HCT116 (cell line): ENCODE measurements around the gene DMBX1. TPM values are rescaled to one million over a fixed set of nuclear protein-coding genes. Genes with fewer than 3 reads are reported as not detected.

Experiments used
- ATAC-seq: fragments of 200-7000 bp; cut with Tn5 transposase; 2 replicates; pipeline ENCODE4 v1.9.1; 2020; ENCODE audit warnings: mild to moderate bottlenecking, moderate library complexity
- BruUV-seq: library from RNA; stranded (reverse); fragments of 400-500 nt; replicated peaks from 2 replicates; lab custom pipeline; 2021; lab: Mats Ljungman, UMichigan
- CTCF ChIA-PET: fragments of 300-600 bp; sonication (Branson Sonifier 250); formaldehyde crosslinking; loops from one replicate; lab custom pipeline; 2021; ENCODE audit warnings: antibody characterized with exemption; lab: Charles Lee
- POLR2A ChIA-PET: fragments of 300-600, 350-600 bp; sonication (Branson Sonifier 250); formaldehyde crosslinking; loops from one replicate; lab custom pipeline; 2021; ENCODE audit warnings: antibody characterized with exemption; lab: Charles Lee
- RAD21 ChIA-PET, 2 experiments: fragments of 300-600 bp; sonication (Branson Sonifier 250); formaldehyde crosslinking; loops; one replicate each; lab custom pipeline; 2023; ENCODE audit warnings: low total read pairs in 2 of 2; ENCODE audit not compliant: uncharacterized antibody in 2 of 2, unreplicated experiment in 2 of 2, low non-redundant PET in 1 of 2; lab: Charles Lee
- DNase-seq: peaks from one replicate; pipeline ENCODE4 v3.0.0-alpha.2; 2010; ENCODE audit warnings: low read depth, low spot score
- H2AFZ ChIP-seq: fragments of 200-600 bp; shearing (Covaris generic), sonication (generic); 2 replicates; pipeline ENCODE4 v1.6.1; 2017; ENCODE audit warnings: low read depth, mixed run types, mixed read lengths, antibody characterized with exemption, low read length; ENCODE audit not compliant: poor library complexity, severe bottlenecking
- H3K27ac ChIP-seq: 2 replicates; pipeline ENCODE4 v1.5.1; 2012; ENCODE audit warnings: low read depth, low read length
- H3K27me3 ChIP-seq: fragments of 200-600 bp; sonication (generic); 2 replicates; pipeline ENCODE4 v1.6.1; 2016; ENCODE audit warnings: mixed run types, low read length, mixed read lengths; ENCODE audit not compliant: insufficient read depth
- H3K36me3 ChIP-seq, 2 experiments: fragments of 200-500 bp in 1 of 2; fragments of 200-600 bp in 1 of 2; sonication (Bioruptor generic) in 1 of 2; sonication (generic) in 1 of 2; 2 replicates each; pipeline versions ENCODE4 v1.5.1 to v1.6.1; 2014 to 2016; ENCODE audit warnings: low read length in 2 of 2, inconsistent platforms in 1 of 2, mixed read lengths in 1 of 2, mixed run types in 1 of 2; ENCODE audit not compliant: insufficient read depth in 2 of 2, control insufficient read depth in 1 of 2
- H3K4me1 ChIP-seq, 2 experiments: fragments of 200-600 bp in 1 of 2; sonication (generic) in 1 of 2; 2 replicates each; pipeline versions ENCODE4 v1.5.1 to v1.6.1; 2012 to 2017; ENCODE audit warnings: low read length in 2 of 2, inconsistent platforms in 1 of 2, mild to moderate bottlenecking in 1 of 2, mixed read lengths in 1 of 2, mixed run types in 1 of 2, moderate library complexity in 1 of 2; ENCODE audit not compliant: insufficient read depth in 2 of 2, control insufficient read depth in 1 of 2
- H3K4me2 ChIP-seq: fragments of 200-600 bp; sonication (generic); 2 replicates; pipeline ENCODE4 v1.6.1; 2017; ENCODE audit warnings: mixed run types, low read length, mixed read lengths
- H3K4me3 ChIP-seq, 2 experiments: fragments of 200-600 bp in 1 of 2; sonication (generic) in 1 of 2; replicated peaks in 1 of 2; 2 replicates each; pipeline ENCODE4 v1.5.1; 2011 to 2016; ENCODE audit warnings: low read length in 2 of 2, control low read depth in 1 of 2, low read depth in 1 of 2, mild to moderate bottlenecking in 1 of 2, mixed read lengths in 1 of 2, mixed run types in 1 of 2
- H3K79me2 ChIP-seq: fragments of 200-600 bp; sonication (generic); 2 replicates; pipeline ENCODE4 v1.6.1; 2017; ENCODE audit warnings: mild to moderate bottlenecking, mixed run types, low read length, moderate library complexity, mixed read lengths; ENCODE audit not compliant: insufficient read depth
- H3K9ac ChIP-seq: fragments of 200-600 bp; sonication (generic); 2 replicates; pipeline ENCODE4 v1.6.1; 2016; ENCODE audit warnings: low read length, mixed read lengths
- H3K9me2 ChIP-seq: fragments of 200-600 bp; sonication (generic), shearing (Covaris generic); 2 replicates; pipeline ENCODE4 v1.6.1; 2017; ENCODE audit warnings: mixed run types, mild to moderate bottlenecking, moderate library complexity; ENCODE audit not compliant: insufficient read depth
- H3K9me3 ChIP-seq, 2 experiments: fragments of 200-500 bp in 1 of 2; fragments of 200-600 bp in 1 of 2; sonication (Bioruptor generic) in 1 of 2; sonication (generic) in 1 of 2; 2 replicates each; pipeline ENCODE4 v1.6.1; 2014 to 2017; ENCODE audit warnings: low read length in 2 of 2, mixed read lengths in 2 of 2, inconsistent platforms in 1 of 2, low read depth in 1 of 2, mild to moderate bottlenecking in 1 of 2, mixed run types in 1 of 2, moderate library complexity in 1 of 2; ENCODE audit not compliant: control insufficient read depth in 1 of 2, insufficient read depth in 1 of 2
- H4K20me1 ChIP-seq: fragments of 200-600 bp; sonication (generic), shearing (Covaris generic); 2 replicates; pipeline ENCODE4 v1.6.1; 2017; ENCODE audit warnings: mixed run types, mild to moderate bottlenecking, moderate library complexity; ENCODE audit not compliant: insufficient read depth
- EGR1 ChIP-seq: IDR thresholded peaks from 2 replicates; pipeline ENCODE4 v1.6.1; 2012; ENCODE audit warnings: low read depth
- FOSL1 ChIP-seq: IDR thresholded peaks from 2 replicates; pipeline ENCODE4 v1.6.1; 2012; ENCODE audit warnings: low read depth
- JUND ChIP-seq: IDR thresholded peaks from 2 replicates; pipeline ENCODE4 v1.6.1; 2012
- SP1 ChIP-seq: IDR thresholded peaks from 2 replicates; pipeline ENCODE4 v1.6.1; 2012; ENCODE audit warnings: low read depth
- YY1 ChIP-seq: IDR thresholded peaks from 2 replicates; pipeline ENCODE4 v1.6.1; 2011; ENCODE audit warnings: low read length, low read depth, moderate library complexity, mild to moderate bottlenecking; ENCODE audit not compliant: insufficient replicate concordance; ENCODE audit errors: extremely low read depth
- intact Hi-C: fragments of 100-400 bp; cut with micrococcal nuclease; formaldehyde crosslinking; loops from 2 replicates; pipeline ENCODE4 v1.10.0; 2022
- total RNA-seq: library from RNA; stranded (reverse); gene quantifications from one replicate; pipeline ENCODE4 v1.2.1, GENCODE V29; 2021; ENCODE audit not compliant: unreplicated experiment
- TF ChIP-seq, protein P1 (sequence below), 3 experiments: fragments of 200-600 bp in 1 of 3; sonication (generic) in 1 of 3; IDR thresholded peaks in 2 of 3; conservative IDR thresholded peaks in 1 of 3; 2 replicates each; pipeline ENCODE4 v1.5.1; 2012 to 2017; ENCODE audit warnings: low read depth in 2 of 3, low read length in 2 of 3, antibody characterized with exemption in 1 of 3, borderline replicate concordance in 1 of 3, control low read depth in 1 of 3, mild to moderate bottlenecking in 1 of 3, mixed read lengths in 1 of 3, mixed run types in 1 of 3, moderate library complexity in 1 of 3; ENCODE audit not compliant: insufficient read depth in 1 of 3

Gene DMBX1
- total RNA-seq, 1 experiment from 2014 or later: 4.3 TPM

DNA sequence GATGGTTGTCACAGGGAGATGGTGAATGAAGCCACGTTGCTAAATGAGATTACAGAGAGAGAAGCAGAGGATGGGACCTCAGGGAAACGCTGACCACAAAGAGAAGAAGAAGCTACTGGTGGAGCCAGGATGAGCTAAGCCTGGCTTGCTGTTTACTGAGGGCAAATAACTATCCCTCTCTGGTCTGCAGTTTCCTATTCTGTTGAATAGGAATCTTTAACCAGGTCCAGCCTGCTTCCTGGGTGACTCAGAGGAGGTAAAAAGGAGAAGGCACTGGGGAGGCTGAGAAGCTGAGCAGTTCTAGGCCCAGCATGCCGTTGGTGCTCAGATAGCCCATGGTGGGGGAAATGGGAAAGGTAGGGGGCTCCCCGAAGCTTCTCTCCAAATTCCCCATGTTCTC lies 29.6 kb downstream of the DMBX1 start:
- ChIA-PET POLR2A (no interaction called here), CTCF (interaction anchor here (0.9 to 2.6 kb wide), 2 partner anchors 9 to 77 kb away, joined by 3 to 7 read pairs; no protein-coding TSS in a partner anchor), RAD21 (no interaction called here)
- ATAC-seq (no peak), DNase-seq (no peak)
- intact Hi-C loops: no loop called here
- BruUV-seq: no TSS peak
- Histone ChIP-seq H3K79me2 (no peaks in the 10 kb centered on the region), H3K9me2 (no peaks in the 10 kb centered on the region), H2AFZ (no peak overlapping the region), H3K9me3 (no peaks in the 10 kb centered on the region), H3K36me3 (no peaks in the 10 kb centered on the region), H3K27ac (no peak overlapping the region), H4K20me1 (no peaks in the 10 kb centered on the region), H3K27me3 (no peaks in the 10 kb centered on the region), H3K4me2 (no peak overlapping the region), H3K4me1 (peaks cover 56 to 66% of the 10 kb centered on the region in 2 experiments), H3K4me3 (no peak overlapping the region), H3K9ac (no peak overlapping the region)
- TF ChIP-seq JUND: no peak
- TF ChIP-seq, protein P1, sequence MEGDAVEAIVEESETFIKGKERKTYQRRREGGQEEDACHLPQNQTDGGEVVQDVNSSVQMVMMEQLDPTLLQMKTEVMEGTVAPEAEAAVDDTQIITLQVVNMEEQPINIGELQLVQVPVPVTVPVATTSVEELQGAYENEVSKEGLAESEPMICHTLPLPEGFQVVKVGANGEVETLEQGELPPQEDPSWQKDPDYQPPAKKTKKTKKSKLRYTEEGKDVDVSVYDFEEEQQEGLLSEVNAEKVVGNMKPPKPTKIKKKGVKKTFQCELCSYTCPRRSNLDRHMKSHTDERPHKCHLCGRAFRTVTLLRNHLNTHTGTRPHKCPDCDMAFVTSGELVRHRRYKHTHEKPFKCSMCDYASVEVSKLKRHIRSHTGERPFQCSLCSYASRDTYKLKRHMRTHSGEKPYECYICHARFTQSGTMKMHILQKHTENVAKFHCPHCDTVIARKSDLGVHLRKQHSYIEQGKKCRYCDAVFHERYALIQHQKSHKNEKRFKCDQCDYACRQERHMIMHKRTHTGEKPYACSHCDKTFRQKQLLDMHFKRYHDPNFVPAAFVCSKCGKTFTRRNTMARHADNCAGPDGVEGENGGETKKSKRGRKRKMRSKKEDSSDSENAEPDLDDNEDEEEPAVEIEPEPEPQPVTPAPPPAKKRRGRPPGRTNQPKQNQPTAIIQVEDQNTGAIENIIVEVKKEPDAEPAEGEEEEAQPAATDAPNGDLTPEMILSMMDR (IDR thresholded peaks at IDR 0.05 in 2 of 3, conservative IDR thresholded peaks at IDR 0.05 in 1 of 3; ENCODE audit: borderline replicate concordance in 1 of 3, insufficient read depth in 1 of 3, low read depth in 2 of 3, low read length in 2 of 3): no peak
- TF ChIP-seq YY1: no peak
- no peak for TF ChIP-seq SP1

DNA sequence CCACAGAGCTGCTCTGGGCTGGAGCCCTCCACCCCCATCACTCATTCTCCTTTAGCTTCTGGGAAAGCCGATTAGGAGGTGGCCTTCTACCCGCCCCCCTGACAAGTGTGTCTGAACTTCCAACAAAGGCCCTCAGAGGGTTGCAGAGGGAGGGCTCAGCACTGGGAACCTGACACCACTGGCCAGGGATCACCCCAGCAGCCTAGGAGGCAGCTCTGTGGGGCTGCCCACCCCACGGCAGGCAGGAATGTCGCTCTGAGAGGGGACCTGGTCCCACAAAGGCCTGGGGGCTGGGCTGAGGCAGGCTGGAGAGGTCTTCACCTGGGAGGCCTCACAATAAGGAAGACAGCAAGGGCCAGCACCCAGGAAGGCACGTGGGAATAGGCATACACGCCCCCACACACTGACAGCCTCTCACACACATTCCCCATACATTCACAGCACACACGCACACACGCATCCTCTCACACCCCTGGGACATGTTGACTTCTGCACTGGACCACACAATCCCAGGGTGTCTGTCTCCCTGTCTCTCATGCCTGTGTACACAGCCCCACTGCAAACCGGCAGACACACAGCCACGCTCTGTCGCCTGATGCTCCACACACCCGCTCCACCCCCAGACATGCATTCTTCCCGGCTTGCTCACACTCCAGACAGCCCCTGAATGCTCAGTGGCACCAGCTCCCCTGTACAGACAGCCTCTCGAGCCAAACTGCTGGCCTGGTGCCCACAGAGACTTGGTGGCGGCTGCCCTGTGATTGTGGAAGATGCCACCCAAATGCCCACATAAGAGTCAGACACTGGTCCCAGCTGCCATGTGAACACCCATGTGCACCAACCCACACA lies 30.7 kb downstream of the DMBX1 start:
- H3K27ac ChIP-seq: no peak overlapping the region; the same call in 1 of the 2 replicates
- RAD21 ChIA-PET: no interaction called here
- no peak for TF ChIP-seq FOSL1
- TF ChIP-seq EGR1: peak; percentile 72; the same call in 1 of the 2 replicates
- H4K20me1 ChIP-seq: no peaks in the 10 kb centered on the region
- no peaks in the 10 kb centered on the region for H3K79me2 ChIP-seq
- ATAC-seq (peak; percentile 63), DNase-seq (peak; percentile 23)
- no peaks in the 10 kb centered on the region for H3K27me3 ChIP-seq
- peak overlapping the region; percentile 38 for H3K9ac ChIP-seq
- no peaks in the 10 kb centered on the region for H3K9me2 ChIP-seq
- BruUV-seq: no TSS peak
- peak overlapping the region in 1 of 2 experiments; percentile 33; a peak in 2 of 4 replicates for H3K4me3 ChIP-seq
- H2AFZ ChIP-seq: peak overlapping the region; percentile 45
- intact Hi-C loops: no loop called here
- peaks cover 56 to 66% of the 10 kb centered on the region in 2 experiments for H3K4me1 ChIP-seq
- CTCF ChIA-PET: interaction anchor here (0.6 to 2.6 kb wide), 5 partner anchors 13 to 78 kb away, joined by 3 to 7 read pairs (median 4); no protein-coding TSS in a partner anchor
- H3K36me3 ChIP-seq: no peaks in the 10 kb centered on the region
- POLR2A ChIA-PET: no interaction called here
- peak overlapping the region; percentile 81 for H3K4me2 ChIP-seq
- H3K9me3 ChIP-seq: no peaks in the 10 kb centered on the region
